MCF 10A (cell line): ENCODE results near the gene COL23A1. TPM values are rescaled to one million over a fixed set of nuclear protein-coding genes. Genes with fewer than 3 reads are reported as not detected.

Experiments
- BruUV-seq: library from RNA; stranded (reverse); fragments of 400-500 nt; replicated peaks from 2 replicates; lab custom pipeline; 2021; lab: Mats Ljungman, UMichigan
- CTCF ChIA-PET: fragments of 300-600 bp; sonication (Branson Sonifier 250); formaldehyde crosslinking; extraction: SDS; loops from one replicate; lab custom pipeline; 2021; ENCODE audit warnings: antibody characterized with exemption, inconsistent platforms; lab: Yijun Ruan, JAX
- POLR2A ChIA-PET: fragments of 300-600, 350-650 bp; sonication (Branson Sonifier 250); formaldehyde crosslinking; extraction: SDS; loops from one replicate; lab custom pipeline; 2020; ENCODE audit warnings: antibody characterized with exemption, inconsistent platforms; lab: Yijun Ruan, JAX
- DNase-seq: peaks from one replicate; pipeline ENCODE4 v3.0.0-alpha.2; 2018; ENCODE audit not compliant: unreplicated experiment
- H3K27ac Mint-ChIP-seq: one replicate; pipeline ENCODE4 v1.8.0; 2022; ENCODE audit warnings: mild to moderate bottlenecking, low read depth, mixed read lengths; ENCODE audit not compliant: unreplicated experiment
- H3K27me3 Mint-ChIP-seq: one replicate; pipeline ENCODE4 v1.8.0; 2022; ENCODE audit warnings: mixed read lengths; ENCODE audit not compliant: insufficient read depth, unreplicated experiment
- H3K36me3 Mint-ChIP-seq: one replicate; pipeline ENCODE4 v1.8.0; 2022; ENCODE audit warnings: mild to moderate bottlenecking, moderate library complexity, mixed read lengths; ENCODE audit not compliant: insufficient read depth, unreplicated experiment
- H3K4me1 Mint-ChIP-seq: one replicate; pipeline ENCODE4 v1.8.0; 2022; ENCODE audit warnings: mixed read lengths; ENCODE audit not compliant: insufficient read depth, unreplicated experiment
- H3K4me3 Mint-ChIP-seq: one replicate; pipeline ENCODE4 v1.8.0; 2022; ENCODE audit warnings: mild to moderate bottlenecking, moderate library complexity, mixed read lengths; ENCODE audit not compliant: unreplicated experiment
- H3K9me3 Mint-ChIP-seq: one replicate; pipeline ENCODE4 v1.8.0; 2022; ENCODE audit warnings: mixed read lengths; ENCODE audit not compliant: unreplicated experiment
- CTCF ChIP-seq: fragments of 200-600 bp; IDR thresholded peaks from one replicate; pipeline ENCODE4 v1.8.0; 2022; ENCODE audit warnings: antibody characterized with exemption, mild to moderate bottlenecking; ENCODE audit not compliant: unreplicated experiment
- intact Hi-C: fragments of 100-400 bp; cut with micrococcal nuclease; formaldehyde crosslinking; loops from 2 replicates; pipeline ENCODE4 v1.14.1; 2022
- total RNA-seq: library from RNA; stranded (reverse); gene quantifications from 2 replicates; pipeline ENCODE4 v1.2.3, GENCODE V29; 2022

The COL23A1 gene
- total RNA-seq, 1 experiment from 2014 or later = not detected

GRCh38 chr5:178310130-178310865 is 279.9 kb downstream of the COL23A1 start:
- H3K36me3 Mint-ChIP-seq = peaks cover 6% of the 10 kb centered on the region
- no peaks in the 10 kb centered on the region for H3K9me3 Mint-ChIP-seq
- H3K27me3 Mint-ChIP-seq = peaks cover 35% of the 10 kb centered on the region
- no peak overlapping the region for H3K4me3 Mint-ChIP-seq
- no peaks in the 10 kb centered on the region for H3K4me1 Mint-ChIP-seq
- intact Hi-C loops = no loop called here
- ChIA-PET POLR2A (no interaction called here), CTCF (interaction anchor here (0.6 to 1.0 kb wide), 2 partner anchors 26 to 1179 kb away, joined by 3 to 5 read pairs; no protein-coding TSS in a partner anchor)
- BruUV-seq = no TSS peak
- H3K27ac Mint-ChIP-seq = no peak overlapping the region
- no peak for DNase-seq
- TF ChIP-seq CTCF = no peak

GRCh38 chr5:178309271-178310013 is 280.8 kb downstream of the COL23A1 start:
- no peak overlapping the region for H3K27ac Mint-ChIP-seq
- no TSS peak for BruUV-seq
- no peak overlapping the region for H3K4me3 Mint-ChIP-seq
- H3K27me3 Mint-ChIP-seq = peaks cover 35% of the 10 kb centered on the region
- H3K9me3 Mint-ChIP-seq = no peaks in the 10 kb centered on the region
- no peaks in the 10 kb centered on the region for H3K4me1 Mint-ChIP-seq
- ChIA-PET POLR2A (no interaction called here), CTCF (interaction anchor here (0.6 to 0.9 kb wide), 4 partner anchors 17 to 1180 kb away, joined by 3 to 5 read pairs (median 4); no protein-coding TSS in a partner anchor)
- no peak for DNase-seq
- intact Hi-C loops = no loop called here
- peaks cover 6% of the 10 kb centered on the region for H3K36me3 Mint-ChIP-seq
- no peak for TF ChIP-seq CTCF

GRCh38 chr5:178308541-178309092 is 281.6 kb downstream of the COL23A1 start:
- H3K27ac Mint-ChIP-seq = no peak overlapping the region
- TF ChIP-seq CTCF = no peak
- H3K4me3 Mint-ChIP-seq = no peak overlapping the region
- no peaks in the 10 kb centered on the region for H3K9me3 Mint-ChIP-seq
- ChIA-PET POLR2A (no interaction called here), CTCF (interaction anchor here (0.6 to 1.2 kb wide), 3 partner anchors 16 to 423 kb away, joined by 3 to 5 read pairs (median 4); no protein-coding TSS in a partner anchor)
- peaks cover 6% of the 10 kb centered on the region for H3K36me3 Mint-ChIP-seq
- H3K27me3 Mint-ChIP-seq = peaks cover 27% of the 10 kb centered on the region
- no TSS peak for BruUV-seq
- H3K4me1 Mint-ChIP-seq = no peaks in the 10 kb centered on the region
- intact Hi-C loops = no loop called here
- DNase-seq = no peak
